ENCODE results near the gene CTBP1. TPM values are rescaled to one million over a fixed set of nuclear protein-coding genes. Genes with fewer than 3 reads are reported as not detected.

CTBP1 gene
- total and polyA plus RNA-seq, 2 donors (not counting 1 experiment from before 2014, with no cell fraction given): 212 to 343 TPM

GRCh38 chr4:1216076-1216614 is 32.8 kb downstream of the CTBP1 start:
- intact Hi-C loops (cut with micrococcal nuclease): no loop called here

More at GRCh38 chr4:1216076-1216614, 32.8 kb downstream of the CTBP1 start:
- H3K4me2 ChIP-seq (replicated peaks; ENCODE audit: low read depth, low read length, poor library complexity, severe bottlenecking): peak overlapping the region; percentile 83
- peaks cover 0 to 57% of the 10 kb centered on the region in 2 experiments for H3K36me3 ChIP-seq (replicated peaks in 1 of 2; ENCODE audit: control extremely low read depth in 1 of 2, control insufficient read depth in 1 of 2, extremely low read depth in 1 of 2, insufficient read depth in 2 of 2, low read length in 1 of 2)
- 97% methylated on average over 34 of the region's 34 CpGs for whole genome bisulfite sequencing (ENCODE audit: insufficient coverage)
- Mint-ChIP-seq H3K27ac (peak overlapping the region; percentile 37), H3K4me1 (peaks cover 52% of the 10 kb centered on the region), H3K9me3 (ENCODE audit: insufficient read depth) (no peaks in the 10 kb centered on the region), H3K4me3 (peak overlapping the region; percentile 78), H3K27me3 (no peaks in the 10 kb centered on the region)
- CTCF ChIA-PET: interaction anchor here (1.4 kb wide), 1 partner anchor 49 kb away, joined by 6 read pairs; no protein-coding TSS in a partner anchor
- peak overlapping the region; percentile 57 for H3K9ac ChIP-seq (ENCODE audit: low read length)
- H3K27ac ChIP-seq (ENCODE audit: low read length in 2 of 2): peak overlapping the region in 1 of 2 donors; percentile 76
- DNase-seq (no peak), ATAC-seq (ENCODE audit: low read depth) (no peak)
- H2AFZ ChIP-seq (ENCODE audit: insufficient read depth, low read depth, low read length, poor library complexity, severe bottlenecking): no peak overlapping the region
- H4K20me1 ChIP-seq (ENCODE audit: control insufficient read depth, insufficient read depth, low read length, poor library complexity, severe bottlenecking): peaks cover 68% of the 10 kb centered on the region
- H3K9me3 ChIP-seq (ENCODE audit: control extremely low read depth in 1 of 3, control insufficient read depth in 2 of 3, insufficient read depth in 1 of 3, low read length in 2 of 3): no peaks in the 10 kb centered on the region
- H3K79me2 ChIP-seq (ENCODE audit: control insufficient read depth, insufficient read depth, low read length): peaks cover 49% of the 10 kb centered on the region
- H3K4me1 ChIP-seq (ENCODE audit: control insufficient read depth in 2 of 2, insufficient read depth in 2 of 2, low read length in 2 of 2): peaks cover 44 to 66% of the 10 kb centered on the region in 2 donors
- POLR2A ChIA-PET: no interaction called here
- no peaks in the 10 kb centered on the region for H3K27me3 ChIP-seq (replicated peaks in 1 of 4; ENCODE audit: control extremely low read depth in 1 of 4, control insufficient read depth in 3 of 4, insufficient read depth in 4 of 4, low read length in 3 of 4)
- TF ChIP-seq CTCF (IDR thresholded peaks at IDR 0.05) (no peak), EZH2 (IDR thresholded peaks at IDR 0.05; ENCODE audit: borderline replicate concordance, insufficient read depth, low read depth, low read length, poor library complexity, severe bottlenecking) (no peak)
- peak overlapping the region in 2 of 5 experiments; percentile 34 to 52 for H3K4me3 ChIP-seq (ENCODE audit: control extremely low read depth in 1 of 5, extremely low read depth in 1 of 5, insufficient read depth in 1 of 5, low read depth in 2 of 5, low read length in 4 of 5)
